GM20000 (cell line): ENCODE measurements around the gene HGFAC.

Source experiments
- DNase-seq: peaks from one replicate; pipeline ENCODE4 v3.0.0; 2012; ENCODE audit warnings: low spot score
- TF ChIP-seq, protein P1 (sequence below): IDR thresholded peaks from 2 replicates; pipeline ENCODE4 v1.5.1; 2012; ENCODE audit warnings: mild to moderate bottlenecking, control low read depth; ENCODE audit errors: extremely low read depth, missing control alignments

HGFAC gene

DNA sequence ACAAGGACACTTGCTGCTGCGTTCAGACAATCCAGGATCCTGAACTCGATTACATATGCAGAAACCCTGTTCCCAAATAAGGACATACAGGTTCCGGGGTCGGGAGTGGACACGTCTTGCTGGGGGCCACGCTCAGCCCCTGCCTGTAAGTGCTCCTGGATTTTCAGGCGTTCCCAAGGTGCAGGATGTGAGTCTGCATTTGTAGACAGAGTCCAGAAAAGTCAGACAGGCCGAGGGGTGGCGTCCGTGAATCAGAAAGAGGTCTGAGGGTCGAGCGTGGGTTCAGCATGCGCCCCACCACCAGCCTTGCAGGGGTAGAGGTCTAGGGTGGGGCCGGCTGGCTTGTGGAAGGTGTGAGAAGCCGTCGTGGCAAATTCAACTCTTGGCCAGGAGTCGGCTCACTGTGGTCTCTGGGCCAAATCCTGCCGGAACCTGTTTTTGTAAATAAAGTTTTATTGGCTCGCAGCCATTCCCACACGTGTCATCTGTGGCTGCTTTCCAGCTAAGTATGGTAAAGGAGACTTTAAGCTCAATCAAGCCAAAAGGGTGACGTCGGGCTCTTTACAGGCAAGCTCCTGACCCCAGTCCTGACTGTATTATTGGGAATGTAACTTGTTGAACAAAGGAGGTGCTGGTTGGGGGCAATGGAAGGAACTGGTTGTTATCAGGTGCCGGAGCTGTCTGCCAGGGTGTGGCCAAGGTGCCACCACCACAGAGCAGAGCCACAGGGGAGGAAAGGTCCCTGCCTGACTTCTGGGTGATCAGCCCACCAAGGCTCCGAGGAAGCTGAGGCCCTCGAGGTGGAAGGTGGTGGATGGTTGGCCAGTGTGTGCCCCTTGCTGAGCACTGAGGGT is 28.7 kb downstream of the HGFAC start:
- TF ChIP-seq, protein P1, sequence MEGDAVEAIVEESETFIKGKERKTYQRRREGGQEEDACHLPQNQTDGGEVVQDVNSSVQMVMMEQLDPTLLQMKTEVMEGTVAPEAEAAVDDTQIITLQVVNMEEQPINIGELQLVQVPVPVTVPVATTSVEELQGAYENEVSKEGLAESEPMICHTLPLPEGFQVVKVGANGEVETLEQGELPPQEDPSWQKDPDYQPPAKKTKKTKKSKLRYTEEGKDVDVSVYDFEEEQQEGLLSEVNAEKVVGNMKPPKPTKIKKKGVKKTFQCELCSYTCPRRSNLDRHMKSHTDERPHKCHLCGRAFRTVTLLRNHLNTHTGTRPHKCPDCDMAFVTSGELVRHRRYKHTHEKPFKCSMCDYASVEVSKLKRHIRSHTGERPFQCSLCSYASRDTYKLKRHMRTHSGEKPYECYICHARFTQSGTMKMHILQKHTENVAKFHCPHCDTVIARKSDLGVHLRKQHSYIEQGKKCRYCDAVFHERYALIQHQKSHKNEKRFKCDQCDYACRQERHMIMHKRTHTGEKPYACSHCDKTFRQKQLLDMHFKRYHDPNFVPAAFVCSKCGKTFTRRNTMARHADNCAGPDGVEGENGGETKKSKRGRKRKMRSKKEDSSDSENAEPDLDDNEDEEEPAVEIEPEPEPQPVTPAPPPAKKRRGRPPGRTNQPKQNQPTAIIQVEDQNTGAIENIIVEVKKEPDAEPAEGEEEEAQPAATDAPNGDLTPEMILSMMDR = no peak
- DNase-seq = no peak

DNA sequence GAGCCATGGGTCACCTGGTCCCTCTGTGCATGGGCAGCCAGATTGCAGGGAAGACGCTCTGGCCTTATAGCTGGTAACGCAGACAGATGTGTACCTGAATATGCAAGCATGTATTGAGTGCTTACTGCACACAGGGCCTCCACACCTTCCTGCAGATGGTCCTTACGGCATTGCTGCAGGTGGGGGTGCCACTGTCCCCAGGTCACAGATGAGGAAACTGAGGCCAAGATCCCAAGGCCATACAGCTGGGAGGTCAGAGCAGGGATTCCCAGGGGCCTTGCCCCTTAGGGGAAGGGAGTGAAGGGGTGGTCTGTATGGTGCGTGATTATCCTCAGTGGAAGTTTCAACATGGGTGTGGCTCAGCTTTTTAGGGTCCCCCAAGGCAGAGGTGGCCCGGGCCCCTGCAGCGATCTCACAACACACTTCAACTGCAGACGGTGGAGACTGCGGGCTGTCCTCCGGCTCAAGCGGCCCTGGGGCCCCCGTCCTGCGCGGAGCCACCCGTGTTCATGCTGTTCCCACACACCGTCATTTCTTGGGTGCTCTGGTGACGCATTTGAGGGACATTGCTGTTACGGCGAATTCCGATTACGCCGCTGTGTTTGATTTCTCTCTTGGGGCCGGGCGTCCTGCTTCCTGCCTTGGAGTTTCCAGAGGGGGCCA is 29.5 kb downstream of the HGFAC start:
- TF ChIP-seq, protein P1 = no peak
- DNase-seq = no peak

DNA sequence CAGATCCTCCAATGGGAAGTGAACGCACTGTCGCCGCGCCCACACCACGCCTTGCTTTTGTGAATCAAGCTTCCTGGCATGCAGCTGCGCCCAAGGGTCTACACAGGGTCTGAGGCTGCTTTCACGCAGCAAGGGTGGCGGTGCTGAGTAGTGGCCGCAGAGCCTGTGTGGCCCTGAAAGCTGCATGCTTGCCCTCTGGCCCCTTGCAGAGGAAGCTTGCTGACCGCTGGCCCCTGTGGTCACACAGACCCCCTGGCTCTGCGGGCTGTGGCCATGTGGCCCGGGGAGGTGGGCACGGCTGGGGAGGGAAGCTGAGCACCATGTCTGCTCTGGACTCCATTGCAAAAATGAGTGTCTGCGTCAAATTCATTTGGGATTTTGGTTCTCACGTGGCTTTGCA is 30.1 kb downstream of the HGFAC start:
- TF ChIP-seq, protein P1 = no peak

DNA sequence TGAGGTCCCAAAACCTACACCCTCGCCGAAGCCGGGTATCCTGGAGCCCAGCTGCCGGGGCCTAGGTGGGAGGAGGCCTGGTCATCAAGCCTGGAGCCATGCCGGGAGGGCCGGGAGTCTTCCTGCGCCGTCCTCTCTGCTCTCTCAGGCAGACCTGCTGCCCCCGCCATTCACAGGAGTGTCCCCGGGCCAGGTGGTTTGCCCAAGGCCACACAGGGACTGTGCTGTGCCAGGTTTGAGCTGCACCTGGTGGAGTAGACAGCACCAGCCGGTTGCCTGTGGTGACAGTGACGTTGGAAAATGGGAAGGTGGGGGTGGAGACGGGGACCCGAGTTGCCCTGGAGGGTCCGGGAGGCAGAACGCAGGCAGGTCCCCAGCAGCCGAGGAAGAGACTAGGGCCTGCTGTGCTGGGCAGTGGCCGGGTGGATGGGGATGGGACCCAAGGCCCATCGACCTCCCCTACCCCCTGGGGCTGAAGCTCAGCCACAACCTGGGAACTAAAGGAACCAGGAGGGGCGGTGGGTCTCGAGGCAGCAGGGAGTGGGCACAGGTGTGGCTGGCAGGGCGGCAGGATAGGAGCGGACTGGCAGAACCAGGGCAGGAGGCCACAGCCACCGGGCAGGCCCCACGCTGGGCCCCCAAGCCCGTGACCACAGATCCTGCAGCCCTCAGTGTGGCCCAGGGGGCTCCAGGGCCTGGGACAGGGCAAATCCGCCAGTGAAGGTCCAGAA is 30.8 kb downstream of the HGFAC start:
- TF ChIP-seq, protein P1 = no peak
- DNase-seq = no peak

More for the DNA sequence above, 30.1 kb downstream of the HGFAC start:
- no peak for DNase-seq

DNA sequence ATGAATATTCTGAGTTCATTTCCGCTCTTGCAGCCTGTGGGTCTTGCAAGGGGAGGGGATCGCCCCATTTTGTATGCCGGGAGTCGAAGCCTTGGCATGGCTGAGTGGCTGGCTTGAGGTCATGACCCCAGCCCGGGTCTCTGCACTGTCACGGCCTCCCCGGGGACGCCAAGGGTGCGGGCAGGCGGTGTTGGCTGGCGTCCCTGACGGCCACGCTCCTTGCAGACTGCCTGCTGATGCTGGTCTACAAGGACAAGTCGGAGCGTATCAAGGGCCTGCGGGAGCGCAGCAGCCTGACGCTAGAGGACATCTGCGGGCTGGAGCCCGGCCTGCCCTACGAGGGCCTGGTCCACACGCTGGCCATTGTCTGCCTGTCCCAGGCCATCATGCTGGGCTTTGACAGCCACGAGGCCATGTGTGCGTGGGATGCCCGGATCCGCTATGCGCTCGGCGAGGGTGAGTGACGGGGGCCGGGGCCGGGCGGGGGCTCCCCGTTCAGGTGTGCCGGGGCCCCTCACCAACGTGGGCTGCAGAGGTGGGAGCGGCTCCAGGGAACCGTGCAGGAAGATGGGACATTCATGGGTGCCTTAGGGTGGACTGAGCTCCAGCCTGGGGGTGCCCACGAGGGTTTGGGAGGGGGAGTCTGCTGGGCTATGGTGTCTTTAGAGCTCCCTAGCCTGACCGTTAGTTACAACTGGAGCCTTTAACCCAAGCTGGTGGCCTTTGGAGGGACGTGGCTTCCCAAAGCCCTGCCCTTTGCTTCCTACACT is 31.6 kb downstream of the HGFAC start:
- DNase-seq = no peak

DNA sequence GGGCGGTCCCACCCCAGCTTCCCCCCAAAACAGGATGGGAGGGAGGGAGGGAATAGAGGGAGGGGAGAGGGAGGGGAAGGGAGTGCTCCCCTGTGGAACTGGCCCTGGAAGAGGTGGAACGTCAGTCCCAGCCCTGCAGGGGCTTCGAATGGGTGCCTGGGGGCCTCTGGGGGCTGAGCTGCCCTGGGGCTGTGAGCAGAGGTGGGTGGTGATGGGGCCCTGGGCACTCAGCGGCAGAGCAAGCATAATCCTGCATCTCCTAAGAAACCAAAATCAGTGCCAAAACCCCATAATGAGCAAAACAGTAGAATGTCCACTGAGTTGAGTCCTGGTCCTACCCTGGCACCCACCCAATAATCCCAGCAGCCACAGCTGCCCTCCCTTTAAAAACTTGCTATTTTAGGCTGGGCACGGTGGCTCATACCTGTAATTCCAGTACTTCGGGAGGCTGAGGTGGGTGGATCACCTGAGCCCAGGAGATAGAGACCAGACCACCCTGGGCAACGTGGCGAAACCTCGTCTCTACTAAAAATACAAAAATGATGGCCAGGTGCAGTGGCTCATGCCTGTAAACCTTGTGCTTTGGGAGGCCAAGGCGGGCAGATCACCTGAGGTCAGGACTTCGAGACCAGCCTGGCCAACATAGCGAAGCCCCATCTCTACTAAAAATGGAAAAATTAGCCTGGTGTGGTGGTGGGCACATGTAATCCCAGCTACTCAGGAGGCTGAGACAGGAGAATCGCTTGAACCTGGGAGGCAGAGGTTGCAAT is 32.4 kb downstream of the HGFAC start:
- DNase-seq = no peak
- TF ChIP-seq, protein P1 = no peak

More for the DNA sequence above, 31.6 kb downstream of the HGFAC start:
- TF ChIP-seq, protein P1 = no peak
